Activated naive CD4-positive, alpha-beta T cell treated with anti-CD3 and anti-CD28 coated beads, Interleukin-2, amount 50 U/mL, for 24 hours (primary cell): ENCODE data around the gene TMEM140.
A peak's percentile ranks its signal among the peaks of the same experiment; 100 is the strongest.
"Not testable (repeated sequence)": the region's sequence is repeated elsewhere in the genome, so short reads cannot be mapped to it uniquely, and the experiment has no call there.

Source experiments
- H3K27ac Mint-ChIP-seq: one replicate; pipeline ENCODE4 v1.8.0; 2021; ENCODE audit warnings: mild to moderate bottlenecking, mixed read lengths
- H3K27me3 Mint-ChIP-seq: one replicate; pipeline ENCODE4 v1.8.0; 2021; ENCODE audit warnings: mixed read lengths
- H3K36me3 Mint-ChIP-seq: one replicate; pipeline ENCODE4 v1.8.0; 2021; ENCODE audit warnings: mixed read lengths
- H3K4me1 Mint-ChIP-seq: one replicate; pipeline ENCODE4 v1.8.0; 2021; ENCODE audit warnings: mixed read lengths
- H3K4me3 Mint-ChIP-seq: one replicate; pipeline ENCODE4 v1.8.0; 2021; ENCODE audit warnings: mild to moderate bottlenecking, mixed read lengths
- H3K9me3 Mint-ChIP-seq: one replicate; pipeline ENCODE4 v1.8.0; 2021; ENCODE audit warnings: mixed read lengths

The TMEM140 gene

DNA sequence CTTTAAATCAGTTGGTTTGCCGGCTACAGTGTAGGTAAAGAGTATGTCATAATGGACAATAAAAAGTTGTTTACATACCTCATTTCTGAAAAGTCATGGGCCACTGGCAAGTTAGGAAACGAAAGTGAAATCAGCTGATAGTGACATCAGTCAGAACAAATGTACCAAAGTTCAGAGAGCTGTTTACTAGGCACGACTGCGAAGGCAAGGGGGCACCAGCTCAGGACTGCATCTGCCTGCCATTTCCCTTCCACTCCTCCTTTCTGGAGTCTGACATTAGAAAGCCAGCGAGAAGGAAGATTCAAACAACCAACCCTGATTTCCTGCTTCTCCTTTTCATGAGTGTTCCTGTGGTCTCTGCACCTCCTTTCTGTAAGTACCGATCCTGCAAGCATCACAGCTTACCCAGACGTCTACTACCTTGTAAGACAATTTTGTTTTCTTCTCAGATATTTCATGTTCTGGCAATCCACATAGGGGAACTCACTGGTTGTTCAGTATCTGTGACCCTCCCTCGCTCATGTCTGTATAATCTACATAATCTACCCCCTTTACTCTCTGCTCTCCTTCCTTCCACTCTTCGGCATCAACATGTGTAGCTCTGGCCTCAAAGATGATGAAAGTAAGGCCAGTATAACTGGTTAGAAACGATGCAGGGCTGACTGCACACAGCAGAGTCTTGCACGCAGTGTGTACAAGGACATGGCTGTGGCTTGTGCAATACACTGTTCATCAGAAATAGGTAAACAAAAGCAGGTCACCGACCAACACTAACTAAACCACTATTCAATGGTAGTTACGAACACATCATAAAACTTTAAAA lies at the start of gene TMEM140:
Gene TMEM140 (plus strand): TSS at position 174 of the 823 bp plus-strand sequence. CDS start 16,370 bp downstream, outside the sequence.
- peaks cover 16% of the 10 kb centered on the region for H3K36me3 Mint-ChIP-seq
- peaks cover 78% of the 10 kb centered on the region for H3K4me1 Mint-ChIP-seq
- peak within 1 kb of the TSS; percentile 100 for H3K27ac Mint-ChIP-seq
- peak within 1 kb of the TSS; percentile 89 for H3K4me3 Mint-ChIP-seq
- no peaks in the 10 kb centered on the region for H3K27me3 Mint-ChIP-seq
- peaks cover 5% of the 10 kb centered on the region for H3K9me3 Mint-ChIP-seq

GRCh38 chr7:135098391-135098790 lies 49.5 kb upstream of the TMEM140 start:
- no peaks in the 10 kb centered on the region for H3K4me1 Mint-ChIP-seq
- H3K9me3 Mint-ChIP-seq = no peaks in the 10 kb centered on the region

DNA sequence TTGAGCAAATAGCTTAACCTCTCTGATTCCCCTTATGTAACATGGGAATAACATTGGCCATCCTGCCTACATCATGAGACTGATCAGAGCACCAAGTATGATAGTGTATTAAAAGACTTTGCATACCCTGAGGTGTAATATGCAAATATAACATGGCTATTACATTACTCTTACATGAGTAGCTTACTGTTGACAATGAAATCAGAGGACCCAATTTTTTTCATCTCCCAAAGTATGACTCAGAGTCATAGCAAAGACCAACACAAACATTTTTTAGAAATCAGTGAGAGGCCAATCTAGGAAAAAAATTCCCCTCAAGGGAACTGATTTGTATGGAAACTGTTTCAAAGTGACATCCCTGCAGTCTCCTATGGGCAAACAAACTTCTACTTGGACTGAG lies 47.0 kb upstream of the TMEM140 start:
- no peak overlapping the region for H3K4me3 Mint-ChIP-seq
- H3K27ac Mint-ChIP-seq = no peak overlapping the region
- H3K27me3 Mint-ChIP-seq = no peaks in the 10 kb centered on the region
- no peaks in the 10 kb centered on the region for H3K9me3 Mint-ChIP-seq
- no peaks in the 10 kb centered on the region for H3K4me1 Mint-ChIP-seq
- H3K36me3 Mint-ChIP-seq = no peaks in the 10 kb centered on the region

More at GRCh38 chr7:135098391-135098790, 49.5 kb upstream of the TMEM140 start:
- no peak overlapping the region for H3K27ac Mint-ChIP-seq
- H3K27me3 Mint-ChIP-seq = no peaks in the 10 kb centered on the region
- no peaks in the 10 kb centered on the region for H3K36me3 Mint-ChIP-seq
- no peak overlapping the region for H3K4me3 Mint-ChIP-seq

DNA sequence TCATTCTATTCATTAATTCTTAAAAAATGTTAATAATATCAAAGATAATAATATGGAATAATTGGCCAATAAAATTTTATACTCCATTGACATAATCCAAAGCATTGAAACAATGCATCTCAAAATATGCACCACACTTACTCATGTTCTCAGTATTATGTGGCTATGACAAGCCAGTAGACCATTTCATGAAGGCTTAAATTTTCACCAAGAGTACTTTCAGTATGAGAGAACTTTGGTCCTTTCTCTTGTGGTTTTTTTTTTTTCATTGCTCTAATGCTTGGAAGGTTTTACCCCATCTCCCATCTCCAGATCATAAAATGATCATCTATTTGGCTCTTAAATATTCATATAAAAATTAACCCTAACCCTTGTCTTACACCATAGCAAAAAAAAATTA lies 45.5 kb upstream of the TMEM140 start:
- H3K36me3 Mint-ChIP-seq = no peaks in the 10 kb centered on the region
- no peaks in the 10 kb centered on the region for H3K9me3 Mint-ChIP-seq
- H3K27ac Mint-ChIP-seq = no peak overlapping the region
- H3K4me3 Mint-ChIP-seq = no peak overlapping the region
- H3K4me1 Mint-ChIP-seq = no peaks in the 10 kb centered on the region
- no peaks in the 10 kb centered on the region for H3K27me3 Mint-ChIP-seq

- H3K27me3 Mint-ChIP-seq = no peaks in the 10 kb centered on the region
- no peak overlapping the region for H3K27ac Mint-ChIP-seq
- peaks cover 6% of the 10 kb centered on the region for H3K36me3 Mint-ChIP-seq
These were observed 38.3 kb upstream of the TMEM140 start for GRCh38 chr7:135109562-135109961.

GRCh38 chr7:135109976-135110375 lies 37.9 kb upstream of the TMEM140 start:
- peaks cover 7% of the 10 kb centered on the region for H3K9me3 Mint-ChIP-seq
- H3K4me3 Mint-ChIP-seq = no peak overlapping the region
- peaks cover 10% of the 10 kb centered on the region for H3K36me3 Mint-ChIP-seq
- no peaks in the 10 kb centered on the region for H3K4me1 Mint-ChIP-seq
- H3K27me3 Mint-ChIP-seq = no peaks in the 10 kb centered on the region
- H3K27ac Mint-ChIP-seq = no peak overlapping the region

More at GRCh38 chr7:135109562-135109961, 38.3 kb upstream of the TMEM140 start:
- H3K9me3 Mint-ChIP-seq = peaks cover 7% of the 10 kb centered on the region
- no peak overlapping the region for H3K4me3 Mint-ChIP-seq
- no peaks in the 10 kb centered on the region for H3K4me1 Mint-ChIP-seq

GRCh38 chr7:135111379-135111778 lies 36.5 kb upstream of the TMEM140 start:
- no peaks in the 10 kb centered on the region for H3K4me1 Mint-ChIP-seq
- H3K27ac Mint-ChIP-seq = no peak overlapping the region
- peaks cover 13% of the 10 kb centered on the region for H3K36me3 Mint-ChIP-seq
- H3K27me3 Mint-ChIP-seq = no peaks in the 10 kb centered on the region
- H3K4me3 Mint-ChIP-seq = no peak overlapping the region
- peaks cover 7% of the 10 kb centered on the region for H3K9me3 Mint-ChIP-seq

DNA sequence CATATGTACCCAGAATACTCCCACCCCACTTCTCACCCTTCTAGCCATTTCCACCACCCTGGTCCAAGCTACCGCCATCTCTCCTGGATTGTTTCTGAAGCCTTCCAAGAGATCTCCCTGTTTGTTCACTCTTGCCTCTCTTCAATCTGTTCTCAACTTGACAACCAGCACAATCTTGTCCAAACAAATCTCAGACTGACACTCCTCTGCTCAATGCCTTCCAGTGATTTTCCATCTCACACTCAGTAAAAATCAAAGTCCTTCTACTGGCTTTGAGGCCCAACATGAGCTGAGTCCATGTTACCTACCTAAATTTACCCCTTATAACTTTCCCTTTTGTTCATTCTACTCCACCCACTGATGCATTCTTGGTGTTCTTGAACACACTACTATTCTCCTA lies 33.2 kb upstream of the TMEM140 start:
- H3K27ac Mint-ChIP-seq = no peak overlapping the region
- no peaks in the 10 kb centered on the region for H3K9me3 Mint-ChIP-seq
- no peak overlapping the region for H3K4me3 Mint-ChIP-seq
- H3K36me3 Mint-ChIP-seq = peaks cover 25% of the 10 kb centered on the region
- no peaks in the 10 kb centered on the region for H3K27me3 Mint-ChIP-seq
- H3K4me1 Mint-ChIP-seq = no peaks in the 10 kb centered on the region

- Mint-ChIP-seq H3K27me3 (no peaks in the 10 kb centered on the region), H3K4me3 (no peak overlapping the region), H3K9me3 (peaks cover 11% of the 10 kb centered on the region), H3K4me1 (no peaks in the 10 kb centered on the region), H3K36me3 (peaks cover 36% of the 10 kb centered on the region), H3K27ac (no peak overlapping the region)
These were observed 30.8 kb upstream of the TMEM140 start for GRCh38 chr7:135117096-135117495.

DNA sequence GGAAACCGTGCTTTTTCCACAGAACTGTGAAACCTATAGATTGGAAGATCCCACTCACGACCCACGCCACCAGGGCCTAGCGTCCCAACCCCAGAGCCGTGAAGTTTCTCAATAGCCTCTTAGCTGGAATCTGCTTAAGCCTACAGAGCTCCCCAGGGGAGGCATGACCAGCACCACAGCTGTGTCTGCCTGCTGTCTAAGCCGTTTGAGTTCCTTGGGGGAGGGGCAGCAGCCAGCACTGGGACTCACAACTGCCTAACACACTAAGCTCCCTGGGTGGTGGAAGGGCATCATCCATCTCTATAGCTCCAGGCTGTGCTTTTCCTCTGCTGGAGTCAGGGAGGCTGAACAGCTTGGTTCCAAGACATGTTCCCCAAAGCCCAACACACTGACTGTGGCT lies 26.0 kb upstream of the TMEM140 start:
- H3K27ac Mint-ChIP-seq = no peak overlapping the region
- peaks cover 11% of the 10 kb centered on the region for H3K9me3 Mint-ChIP-seq
- H3K27me3 Mint-ChIP-seq = no peaks in the 10 kb centered on the region
- no peaks in the 10 kb centered on the region for H3K4me1 Mint-ChIP-seq
- H3K36me3 Mint-ChIP-seq = peaks cover 37% of the 10 kb centered on the region
- no peak overlapping the region for H3K4me3 Mint-ChIP-seq

- H3K27ac Mint-ChIP-seq, H3K27me3 Mint-ChIP-seq, H3K4me1 Mint-ChIP-seq, H3K4me3 Mint-ChIP-seq: not testable (repeated sequence)
- peaks cover 11% of the 10 kb centered on the region for H3K9me3 Mint-ChIP-seq
- peaks cover 20% of the 10 kb centered on the region for H3K36me3 Mint-ChIP-seq
These were observed 23.2 kb upstream of the TMEM140 start for GRCh38 chr7:135124631-135125030.

DNA sequence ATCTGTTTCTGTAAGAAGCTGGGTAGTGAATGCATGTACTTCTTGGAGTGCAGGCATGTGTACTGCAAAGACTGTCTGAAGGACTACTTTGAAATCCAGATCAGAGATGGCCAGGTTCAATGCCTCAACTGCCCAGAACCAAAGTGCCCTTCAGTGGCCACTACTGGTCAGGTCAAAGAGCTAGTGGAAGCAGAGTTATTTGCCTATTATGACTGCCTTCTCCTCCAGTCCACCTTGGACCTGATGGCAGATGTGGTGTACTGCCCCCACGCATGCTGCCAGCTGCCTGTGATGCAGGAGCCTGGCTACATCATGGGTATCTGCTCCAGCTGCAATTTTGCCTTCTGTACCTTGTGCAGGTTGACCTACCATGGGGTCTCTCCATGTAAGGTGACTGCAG lies 18.9 kb upstream of the TMEM140 start:
- no peaks in the 10 kb centered on the region for H3K27me3 Mint-ChIP-seq
- H3K9me3 Mint-ChIP-seq = peaks cover 10% of the 10 kb centered on the region
- H3K27ac Mint-ChIP-seq = no peak overlapping the region
- peaks cover 13% of the 10 kb centered on the region for H3K36me3 Mint-ChIP-seq
- H3K4me1 Mint-ChIP-seq = no peaks in the 10 kb centered on the region
- no peak overlapping the region for H3K4me3 Mint-ChIP-seq

- H3K27ac Mint-ChIP-seq = no peak overlapping the region
- no peaks in the 10 kb centered on the region for H3K4me1 Mint-ChIP-seq
- no peak overlapping the region for H3K4me3 Mint-ChIP-seq
- peaks cover 10% of the 10 kb centered on the region for H3K9me3 Mint-ChIP-seq
- H3K27me3 Mint-ChIP-seq = no peaks in the 10 kb centered on the region
- peaks cover 16% of the 10 kb centered on the region for H3K36me3 Mint-ChIP-seq
These were observed 18.3 kb upstream of the TMEM140 start for GRCh38 chr7:135129579-135129978.

- peaks cover 42% of the 10 kb centered on the region for H3K4me1 Mint-ChIP-seq
- H3K27ac Mint-ChIP-seq = peak overlapping the region; percentile 38
- peaks cover 23% of the 10 kb centered on the region for H3K36me3 Mint-ChIP-seq
- peaks cover 15% of the 10 kb centered on the region for H3K9me3 Mint-ChIP-seq
- no peaks in the 10 kb centered on the region for H3K27me3 Mint-ChIP-seq
- H3K4me3 Mint-ChIP-seq = no peak overlapping the region
These were observed 3.8 kb upstream of the TMEM140 start for GRCh38 chr7:135143885-135144668.

DNA sequence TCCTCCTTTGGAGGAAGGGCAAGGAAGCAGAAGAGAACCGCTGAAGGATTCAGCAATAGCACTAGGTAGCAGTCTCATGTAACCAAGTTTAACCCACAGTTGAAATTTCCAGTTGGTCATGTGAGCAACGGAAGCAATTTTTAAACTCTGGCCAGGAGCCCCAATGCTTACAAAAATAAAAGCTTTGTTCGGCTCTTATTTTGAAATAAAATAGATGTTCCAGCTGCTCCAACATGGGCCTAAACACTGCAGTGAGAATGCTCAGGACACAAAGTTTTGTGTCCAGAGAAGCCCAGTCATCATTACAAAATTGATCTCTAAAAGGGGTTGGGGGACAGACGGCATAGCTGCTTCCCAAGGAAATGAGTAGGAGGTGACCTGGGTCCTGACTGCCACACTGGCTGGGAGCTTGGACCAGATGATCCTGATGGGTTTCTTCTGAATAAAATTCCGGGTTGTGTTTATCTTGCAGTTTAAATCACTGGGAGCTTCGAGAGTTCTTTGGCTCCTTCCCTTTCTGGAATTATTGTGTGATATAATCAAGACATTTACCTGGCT lies 452 bp upstream of the TMEM140 start:
- peaks cover 12% of the 10 kb centered on the region for H3K36me3 Mint-ChIP-seq
- no peaks in the 10 kb centered on the region for H3K27me3 Mint-ChIP-seq
- peaks cover 72% of the 10 kb centered on the region for H3K4me1 Mint-ChIP-seq
- peak overlapping the region; percentile 89 for H3K4me3 Mint-ChIP-seq
- H3K27ac Mint-ChIP-seq = peak overlapping the region; percentile 100
- H3K9me3 Mint-ChIP-seq = peaks cover 5% of the 10 kb centered on the region
